HEK293T (cell line): ENCODE data around the gene GIN1.

Source experiments
- BHLHE40 ChIP-seq: fragments of 450-650 bp; IDR thresholded peaks from 2 replicates; pipeline ENCODE4 v1.6.1; 2016; ENCODE audit warnings: mild to moderate bottlenecking, moderate library complexity, borderline replicate concordance
- CTBP1 ChIP-seq: fragments of 450-650 bp; IDR thresholded peaks from 2 replicates; pipeline ENCODE4 v1.6.1; 2016; ENCODE audit warnings: borderline replicate concordance
- ELF4 ChIP-seq: fragments of 450-650 bp; IDR thresholded peaks from 2 replicates; pipeline ENCODE4 v1.6.1; 2017; ENCODE audit warnings: antibody characterized with exemption
- FOXM1 ChIP-seq: fragments of 450-650 bp; IDR thresholded peaks from 2 replicates; pipeline ENCODE4 v1.6.1; 2017; ENCODE audit warnings: mild to moderate bottlenecking, borderline replicate concordance
- SP1 ChIP-seq: fragments of 450-650 bp; IDR thresholded peaks from 2 replicates; pipeline ENCODE4 v1.6.1; 2017
- TARDBP ChIP-seq: fragments of 450-650 bp; IDR thresholded peaks from 2 replicates; pipeline ENCODE4 v1.6.1; 2016

DNA sequence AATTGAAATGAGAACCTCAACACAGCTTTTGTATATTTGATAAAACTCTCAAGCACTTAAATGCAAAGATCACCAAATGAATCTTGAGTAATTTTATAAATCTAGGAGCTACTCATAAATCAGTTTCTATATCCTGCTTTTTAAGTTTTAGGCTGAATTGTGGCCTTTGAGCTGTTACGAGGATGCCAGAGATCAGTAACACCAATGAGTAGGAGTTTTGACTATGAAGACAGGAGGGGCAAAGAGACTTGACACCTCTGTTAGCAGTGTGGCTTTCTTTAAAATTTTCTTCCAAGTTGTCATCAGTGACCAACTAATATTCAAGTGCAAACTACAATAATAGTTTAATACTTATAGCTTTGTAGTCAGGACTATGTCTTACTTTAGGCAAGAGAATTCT lies 12.7 kb upstream of the GIN1 start:
- TF ChIP-seq FOXM1 (no peak), SP1 (no peak), ELF4 (no peak), CTBP1 (no peak), TARDBP (no peak), BHLHE40 (no peak)
